NB4 (cell line): ENCODE measurements around the gene SLC31A2.

Experiments used
- MYC ChIP-seq: IDR thresholded peaks from 2 replicates; pipeline ENCODE4 v1.6.1; 2011; ENCODE audit warnings: low read depth, low read length
- POLR2A ChIP-seq: IDR thresholded peaks from 2 replicates; pipeline ENCODE4 v1.6.1; 2011; ENCODE audit warnings: mild to moderate bottlenecking; ENCODE audit not compliant: insufficient read length; ENCODE audit errors: extremely low read depth
- TF ChIP-seq, protein P1 (sequence below): IDR thresholded peaks from one replicate; pipeline ENCODE4 v1.5.1; 2012; ENCODE audit warnings: low read depth, low read length

DNA sequence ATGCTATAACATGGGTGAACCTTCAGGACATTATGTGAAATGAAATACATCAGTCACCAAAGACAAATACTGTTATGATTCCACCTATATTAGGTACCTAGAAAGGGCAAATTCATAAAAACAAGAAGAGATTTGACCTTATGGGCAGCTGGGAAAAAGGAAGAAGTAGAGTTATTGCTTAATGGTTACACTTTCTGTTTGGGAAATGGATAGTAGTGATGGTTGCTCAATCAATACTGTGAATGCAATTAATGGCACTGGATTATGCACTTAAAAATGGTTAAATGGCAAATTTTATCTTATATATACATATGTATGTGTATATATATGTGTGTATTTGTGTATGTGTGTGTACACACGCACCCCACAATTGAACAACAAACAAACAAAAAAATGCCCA lies 55.1 kb downstream of the SLC31A2 start:
- TF ChIP-seq, protein P1, sequence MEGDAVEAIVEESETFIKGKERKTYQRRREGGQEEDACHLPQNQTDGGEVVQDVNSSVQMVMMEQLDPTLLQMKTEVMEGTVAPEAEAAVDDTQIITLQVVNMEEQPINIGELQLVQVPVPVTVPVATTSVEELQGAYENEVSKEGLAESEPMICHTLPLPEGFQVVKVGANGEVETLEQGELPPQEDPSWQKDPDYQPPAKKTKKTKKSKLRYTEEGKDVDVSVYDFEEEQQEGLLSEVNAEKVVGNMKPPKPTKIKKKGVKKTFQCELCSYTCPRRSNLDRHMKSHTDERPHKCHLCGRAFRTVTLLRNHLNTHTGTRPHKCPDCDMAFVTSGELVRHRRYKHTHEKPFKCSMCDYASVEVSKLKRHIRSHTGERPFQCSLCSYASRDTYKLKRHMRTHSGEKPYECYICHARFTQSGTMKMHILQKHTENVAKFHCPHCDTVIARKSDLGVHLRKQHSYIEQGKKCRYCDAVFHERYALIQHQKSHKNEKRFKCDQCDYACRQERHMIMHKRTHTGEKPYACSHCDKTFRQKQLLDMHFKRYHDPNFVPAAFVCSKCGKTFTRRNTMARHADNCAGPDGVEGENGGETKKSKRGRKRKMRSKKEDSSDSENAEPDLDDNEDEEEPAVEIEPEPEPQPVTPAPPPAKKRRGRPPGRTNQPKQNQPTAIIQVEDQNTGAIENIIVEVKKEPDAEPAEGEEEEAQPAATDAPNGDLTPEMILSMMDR, result no peak
- TF ChIP-seq POLR2A (no peak), MYC (no peak)
